ENCODE results near the gene MAP2K5.

GRCh38 chr15:67674983-67675382 is 132.5 kb downstream of the MAP2K5 start:
- TF ChIP-seq POLR2AphosphoS5 (IDR thresholded peaks at IDR 0.05; ENCODE audit: borderline replicate concordance, low read depth, low read length) (no peak), EZH2 (IDR thresholded peaks at IDR 0.05) (no peak)

All from SK-N-MC (cell line).